ENCODE results near the gene KAT6B. TPM values are rescaled to one million over a fixed set of nuclear protein-coding genes. Genes with fewer than 3 reads are reported as not detected.

The KAT6B gene
- total RNA-seq, 5 donors from 2014 or later (not counting 1 experiment from before 2014, with no cell fraction given) = 46.2 to 94.4 (median 52.4) TPM

DNA sequence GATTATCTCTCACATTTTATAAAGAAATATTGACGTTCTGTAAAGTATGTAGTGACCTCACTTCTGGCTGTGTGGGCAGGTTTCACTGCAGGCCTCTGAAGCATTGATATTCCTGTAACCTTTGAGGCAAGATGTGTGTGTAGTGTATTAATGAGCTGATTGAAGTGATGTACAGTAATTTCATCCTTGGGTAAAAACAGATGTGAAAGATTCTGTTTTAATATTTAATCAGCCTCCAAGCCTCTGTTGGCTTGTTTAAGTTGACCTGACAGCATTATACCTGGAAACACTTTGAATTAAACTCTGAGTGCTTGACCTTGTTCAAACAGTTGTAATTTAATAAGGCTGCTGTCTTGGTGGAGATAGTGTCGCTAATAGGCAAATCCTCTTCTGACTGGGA, 74.9 kb downstream of the KAT6B start:
- Histone ChIP-seq H3K27ac (ENCODE audit: low read length) (no peak overlapping the region), H3K36me3 (ENCODE audit: control insufficient read depth in 2 of 2, extremely low read depth in 1 of 2, insufficient read depth in 1 of 2, low read length in 1 of 2) (no peaks in the 10 kb centered on the region), H3K4me3 (ENCODE audit: control insufficient read depth in 1 of 2, extremely low read depth in 1 of 2, low read length in 1 of 2) (no peak overlapping the region), H3K4me1 (ENCODE audit: control insufficient read depth in 1 of 2, extremely low read depth in 1 of 2, insufficient read depth in 2 of 2, low read length in 2 of 2) (peaks cover 20 to 29% of the 10 kb centered on the region in 2 experiments), H3K9me3 (no peaks in the 10 kb centered on the region), H3K27me3 (replicated peaks in 1 of 2; ENCODE audit: control insufficient read depth in 2 of 2, extremely low read depth in 1 of 2, insufficient read depth in 2 of 2, low read length in 1 of 2) (no peaks in the 10 kb centered on the region)
- no peak for DNase-seq
- ChIA-PET CTCF (interaction anchor here in 1 of 2 donors (0.8 kb wide), 1 partner anchor 58 kb away, joined by 3 read pairs; no protein-coding TSS in a partner anchor), POLR2A (no interaction called here)
- peaks cover 11% of the 10 kb centered on the region for H3K36me3 Mint-ChIP-seq
- peak overlapping the region in 1 of 2 donors; percentile 17 for H3K27ac Mint-ChIP-seq
- H3K9me3 Mint-ChIP-seq = no peaks in the 10 kb centered on the region
- ATAC-seq (replicated peaks in 1 of 4) = no peak
- no peaks in the 10 kb centered on the region for H3K27me3 Mint-ChIP-seq
- H3K4me1 Mint-ChIP-seq = peaks cover 77 to 83% (median 82%) of the 10 kb centered on the region in 3 donors
- 100% methylated on average over 1 of the region's 2 CpGs for WGBS (ENCODE audit: insufficient coverage)
- no peak overlapping the region for H3K4me3 Mint-ChIP-seq

DNA sequence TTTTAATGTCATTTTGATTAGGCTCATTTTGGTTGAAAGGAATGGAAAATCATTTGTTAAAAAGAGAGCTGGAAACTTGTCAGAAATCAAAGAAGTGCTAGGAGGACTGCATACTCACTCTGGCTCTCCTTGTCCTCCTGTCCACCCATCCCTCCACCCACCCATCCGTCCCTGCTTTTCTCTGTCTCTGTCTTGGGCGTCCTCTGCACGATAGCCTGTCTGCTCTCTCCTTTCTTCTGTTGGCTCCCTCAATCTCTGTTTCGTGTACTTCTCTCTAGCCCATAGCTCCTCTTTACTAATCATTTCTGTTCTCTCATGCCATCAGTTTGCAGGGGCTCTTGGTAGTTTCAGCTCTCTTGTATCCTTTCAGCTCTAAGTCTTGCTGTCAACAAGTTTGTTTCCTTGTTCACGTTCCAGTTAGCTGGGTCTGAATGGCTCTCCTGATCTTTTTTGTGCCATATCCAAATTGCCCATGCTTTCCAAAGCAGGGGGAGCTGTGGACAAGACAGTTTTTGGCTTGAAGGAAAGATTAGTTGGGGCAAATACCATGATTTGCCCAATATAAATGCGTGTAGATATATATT, 75.6 kb downstream of the KAT6B start:
- H3K27me3 Mint-ChIP-seq = no peaks in the 10 kb centered on the region
- peaks cover 77 to 83% (median 82%) of the 10 kb centered on the region in 3 donors for H3K4me1 Mint-ChIP-seq
- Histone ChIP-seq H3K36me3 (ENCODE audit: control insufficient read depth in 2 of 2, extremely low read depth in 1 of 2, insufficient read depth in 1 of 2, low read length in 1 of 2) (no peaks in the 10 kb centered on the region), H3K4me3 (ENCODE audit: control insufficient read depth in 1 of 2, extremely low read depth in 1 of 2, low read length in 1 of 2) (no peak overlapping the region), H3K27ac (ENCODE audit: low read length) (no peak overlapping the region), H3K27me3 (replicated peaks in 1 of 2; ENCODE audit: control insufficient read depth in 2 of 2, extremely low read depth in 1 of 2, insufficient read depth in 2 of 2, low read length in 1 of 2) (no peaks in the 10 kb centered on the region), H3K4me1 (ENCODE audit: control insufficient read depth in 1 of 2, extremely low read depth in 1 of 2, insufficient read depth in 2 of 2, low read length in 2 of 2) (peaks cover 17 to 28% of the 10 kb centered on the region in 2 experiments), H3K9me3 (no peaks in the 10 kb centered on the region)
- no peak overlapping the region for H3K4me3 Mint-ChIP-seq
- peaks cover 18% of the 10 kb centered on the region for H3K36me3 Mint-ChIP-seq
- ATAC-seq (replicated peaks in 1 of 4) (no peak), DNase-seq (no peak)
- WGBS (ENCODE audit: insufficient coverage) = 86% methylated on average over 5 of the region's 6 CpGs
- no peaks in the 10 kb centered on the region for H3K9me3 Mint-ChIP-seq
- no peak overlapping the region for H3K27ac Mint-ChIP-seq
- POLR2A ChIA-PET = no interaction called here
- CTCF ChIA-PET = interaction anchor here in 1 of 2 donors (0.8 kb wide), 1 partner anchor 58 kb away, joined by 3 read pairs; no protein-coding TSS in a partner anchor

DNA sequence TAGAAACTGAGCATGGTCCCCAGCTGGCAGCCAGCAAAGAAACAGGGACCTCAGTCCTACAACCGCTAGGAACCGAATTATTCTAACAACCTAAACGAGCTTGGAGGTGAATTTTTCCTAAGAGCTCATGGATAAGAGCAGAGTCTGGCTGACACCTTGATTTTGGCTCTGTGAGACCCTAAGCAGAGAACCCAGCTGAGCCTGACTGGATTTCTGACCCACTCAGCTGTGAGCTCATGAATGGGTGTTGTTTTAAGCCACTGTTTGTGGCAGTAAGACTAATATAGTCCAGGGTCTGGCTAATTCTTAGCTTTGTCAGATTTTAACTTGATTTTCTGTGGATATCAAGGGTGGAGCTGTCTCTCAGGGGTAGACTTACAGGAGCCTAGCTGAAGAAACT, 77.1 kb downstream of the KAT6B start:
- POLR2A ChIA-PET = interaction anchor here in 1 of 2 donors (0.6 kb wide), 1 partner anchor 26 kb away, joined by 5 read pairs; no protein-coding TSS in a partner anchor
- 100% methylated on average over 3 of the region's 3 CpGs for WGBS (ENCODE audit: insufficient coverage)
- no peak overlapping the region for H3K27ac ChIP-seq (ENCODE audit: low read length)
- no peaks in the 10 kb centered on the region for H3K27me3 ChIP-seq (replicated peaks in 1 of 2; ENCODE audit: control insufficient read depth in 2 of 2, extremely low read depth in 1 of 2, insufficient read depth in 2 of 2, low read length in 1 of 2)
- no peak overlapping the region for H3K27ac Mint-ChIP-seq
- peaks cover 5 to 17% of the 10 kb centered on the region in 2 experiments for H3K4me1 ChIP-seq (ENCODE audit: control insufficient read depth in 1 of 2, extremely low read depth in 1 of 2, insufficient read depth in 2 of 2, low read length in 2 of 2)
- no peaks in the 10 kb centered on the region for H3K9me3 Mint-ChIP-seq
- peaks cover 68 to 72% (median 70%) of the 10 kb centered on the region in 3 donors for H3K4me1 Mint-ChIP-seq
- no peak overlapping the region for H3K4me3 Mint-ChIP-seq
- no peak overlapping the region for H3K4me3 ChIP-seq (ENCODE audit: control insufficient read depth in 1 of 2, extremely low read depth in 1 of 2, low read length in 1 of 2)
- no peaks in the 10 kb centered on the region for H3K36me3 ChIP-seq (ENCODE audit: control insufficient read depth in 2 of 2, extremely low read depth in 1 of 2, insufficient read depth in 1 of 2, low read length in 1 of 2)
- DNase-seq (no peak), ATAC-seq (replicated peaks in 1 of 4) (no peak)
- H3K36me3 Mint-ChIP-seq = peaks cover 20% of the 10 kb centered on the region
- no peaks in the 10 kb centered on the region for H3K9me3 ChIP-seq
- H3K27me3 Mint-ChIP-seq = no peaks in the 10 kb centered on the region
- CTCF ChIA-PET = interaction anchor here (0.6 to 1.4 kb wide), 3 partner anchors 13 to 485 kb away, joined by 3 read pairs; no protein-coding TSS in a partner anchor

DNA sequence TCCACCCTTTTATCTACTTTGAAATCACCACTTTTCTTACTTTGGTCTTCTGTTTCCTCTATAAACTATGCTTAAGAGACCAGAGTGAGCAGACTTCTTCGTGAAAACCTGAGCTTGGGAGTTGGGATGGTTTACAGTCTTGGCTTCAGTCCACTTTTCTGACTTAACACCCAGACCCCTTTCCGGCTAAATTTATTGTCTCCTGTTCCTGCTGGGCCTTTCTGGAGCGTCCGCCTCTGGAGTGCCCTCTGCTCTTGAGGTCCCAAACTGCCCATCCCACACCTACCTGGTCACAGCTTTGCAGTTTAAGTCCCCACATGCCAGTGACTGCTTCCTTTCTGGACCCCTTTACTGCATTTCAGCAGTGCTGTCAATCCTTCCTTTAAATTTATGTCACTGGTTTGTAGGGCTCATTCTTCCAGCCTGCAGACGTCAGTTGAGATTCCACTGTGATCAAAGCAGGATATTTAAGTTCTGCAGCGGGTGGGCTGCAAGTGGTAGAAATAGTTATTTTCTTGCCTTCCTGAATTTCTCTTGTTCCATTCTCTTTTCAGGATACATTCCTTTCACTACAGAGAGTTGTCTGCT, 80.3 kb downstream of the KAT6B start:
- H3K4me3 ChIP-seq (ENCODE audit: control insufficient read depth in 1 of 2, extremely low read depth in 1 of 2, low read length in 1 of 2) = no peak overlapping the region
- no peaks in the 10 kb centered on the region for H3K27me3 ChIP-seq (replicated peaks in 1 of 2; ENCODE audit: control insufficient read depth in 2 of 2, extremely low read depth in 1 of 2, insufficient read depth in 2 of 2, low read length in 1 of 2)
- no peaks in the 10 kb centered on the region for H3K9me3 Mint-ChIP-seq
- no peak overlapping the region for H3K4me3 Mint-ChIP-seq
- no peaks in the 10 kb centered on the region for H3K27me3 Mint-ChIP-seq
- ChIA-PET CTCF (no interaction called here), POLR2A (no interaction called here)
- H3K4me1 Mint-ChIP-seq = peaks cover 65 to 75% (median 70%) of the 10 kb centered on the region in 3 donors
- no peak overlapping the region for H3K27ac ChIP-seq (ENCODE audit: low read length)
- ATAC-seq (replicated peaks in 1 of 4) (no peak), DNase-seq (no peak)
- 90% methylated on average over 3 of the region's 6 CpGs for WGBS (ENCODE audit: insufficient coverage)
- H3K9me3 ChIP-seq = no peaks in the 10 kb centered on the region
- H3K27ac Mint-ChIP-seq = peak overlapping the region in 1 of 2 donors; percentile 16
- peaks cover 2% of the 10 kb centered on the region in 2 experiments for H3K4me1 ChIP-seq (ENCODE audit: control insufficient read depth in 1 of 2, extremely low read depth in 1 of 2, insufficient read depth in 2 of 2, low read length in 2 of 2)
- no peaks in the 10 kb centered on the region for H3K36me3 ChIP-seq (ENCODE audit: control insufficient read depth in 2 of 2, extremely low read depth in 1 of 2, insufficient read depth in 1 of 2, low read length in 1 of 2)
- peaks cover 19% of the 10 kb centered on the region for H3K36me3 Mint-ChIP-seq

DNA sequence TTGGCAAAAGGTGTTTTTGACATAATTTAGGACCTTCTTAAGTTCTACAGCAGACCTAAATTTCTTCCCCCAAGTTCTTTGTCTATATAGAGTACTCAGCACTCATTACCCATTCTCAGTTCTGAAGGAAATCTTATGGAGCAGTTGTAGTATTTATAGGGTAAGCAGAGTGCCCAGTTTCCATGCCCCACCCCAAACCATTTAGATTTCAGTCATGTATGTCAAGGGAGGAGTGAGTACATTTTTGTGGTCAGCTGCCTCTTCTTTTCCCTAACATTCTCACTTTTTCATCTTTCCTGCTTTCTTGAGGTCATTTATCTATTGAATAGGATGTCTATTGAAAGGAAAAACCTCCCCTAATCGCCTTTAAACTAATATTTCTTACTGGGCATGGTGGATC, 83.3 kb downstream of the KAT6B start:
- no peaks in the 10 kb centered on the region for H3K9me3 ChIP-seq
- H3K9me3 Mint-ChIP-seq = no peaks in the 10 kb centered on the region
- H3K27me3 Mint-ChIP-seq = no peaks in the 10 kb centered on the region
- no peaks in the 10 kb centered on the region for H3K27me3 ChIP-seq (replicated peaks in 1 of 2; ENCODE audit: control insufficient read depth in 2 of 2, extremely low read depth in 1 of 2, insufficient read depth in 2 of 2, low read length in 1 of 2)
- POLR2A ChIA-PET = no interaction called here
- CTCF ChIA-PET = interaction anchor here in 1 of 2 donors (0.8 kb wide), 1 partner anchor 651 kb away, joined by 3 read pairs; no protein-coding TSS in a partner anchor
- H3K4me1 ChIP-seq (ENCODE audit: control insufficient read depth in 1 of 2, extremely low read depth in 1 of 2, insufficient read depth in 2 of 2, low read length in 2 of 2) = peaks cover 4 to 7% of the 10 kb centered on the region in 2 experiments
- DNase-seq (no peak), ATAC-seq (replicated peaks in 1 of 4) (no peak)
- H3K27ac Mint-ChIP-seq = no peak overlapping the region
- H3K36me3 ChIP-seq (ENCODE audit: control insufficient read depth in 2 of 2, extremely low read depth in 1 of 2, insufficient read depth in 1 of 2, low read length in 1 of 2) = no peaks in the 10 kb centered on the region
- no peak overlapping the region for H3K4me3 ChIP-seq (ENCODE audit: control insufficient read depth in 1 of 2, extremely low read depth in 1 of 2, low read length in 1 of 2)
- H3K36me3 Mint-ChIP-seq = peaks cover 12% of the 10 kb centered on the region
- peaks cover 66 to 72% (median 67%) of the 10 kb centered on the region in 3 donors for H3K4me1 Mint-ChIP-seq
- H3K4me3 Mint-ChIP-seq = no peak overlapping the region
- no CpG with 5 or more reads among the region's 1 CpG for WGBS (ENCODE audit: insufficient coverage)
- H3K27ac ChIP-seq (ENCODE audit: low read length) = no peak overlapping the region

DNA sequence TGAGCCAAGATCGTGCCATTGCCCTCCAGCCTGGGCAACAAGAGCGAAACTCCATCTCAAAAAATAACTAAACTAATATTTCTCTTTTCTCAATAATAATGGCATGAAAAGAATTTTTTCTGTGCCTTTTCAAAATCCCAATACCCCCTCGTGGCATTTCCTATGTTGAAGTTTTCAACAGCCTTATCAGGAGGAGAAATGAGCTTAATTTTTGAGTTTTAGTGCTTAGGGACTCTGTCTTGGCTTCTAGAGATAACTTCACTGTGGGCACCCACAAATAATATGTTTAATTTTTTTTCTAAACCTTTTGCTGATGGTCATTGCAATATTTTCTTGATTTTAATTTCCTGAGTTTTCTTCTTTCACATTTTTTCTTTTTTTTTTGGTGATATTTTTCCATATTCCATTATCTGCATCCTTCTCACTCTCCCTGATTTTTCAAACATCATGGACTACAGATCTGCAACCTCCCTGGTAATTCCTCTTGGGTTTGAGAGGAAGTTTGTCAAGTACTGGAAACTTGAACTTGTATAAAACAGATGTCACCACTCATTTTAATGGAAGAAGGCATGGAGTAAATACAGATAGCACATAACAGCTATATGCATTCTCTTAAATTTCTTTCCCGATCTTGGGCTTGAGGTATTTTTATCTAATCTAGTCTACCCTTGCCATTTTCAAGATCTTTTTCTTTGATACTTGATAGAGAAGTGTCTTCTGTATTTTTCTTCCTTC, 84.0 kb downstream of the KAT6B start:
- DNase-seq = no peak
- Mint-ChIP-seq H3K27ac (no peak overlapping the region), H3K4me1 (peaks cover 63 to 70% (median 64%) of the 10 kb centered on the region in 3 donors), H3K36me3 (peaks cover 12% of the 10 kb centered on the region), H3K27me3 (no peaks in the 10 kb centered on the region), H3K4me3 (no peak overlapping the region), H3K9me3 (no peaks in the 10 kb centered on the region)
- Histone ChIP-seq H3K4me1 (ENCODE audit: control insufficient read depth in 1 of 2, extremely low read depth in 1 of 2, insufficient read depth in 2 of 2, low read length in 2 of 2) (peaks cover 4 to 7% of the 10 kb centered on the region in 2 experiments), H3K27ac (ENCODE audit: low read length) (no peak overlapping the region), H3K4me3 (ENCODE audit: control insufficient read depth in 1 of 2, extremely low read depth in 1 of 2, low read length in 1 of 2) (no peak overlapping the region), H3K27me3 (replicated peaks in 1 of 2; ENCODE audit: control insufficient read depth in 2 of 2, extremely low read depth in 1 of 2, insufficient read depth in 2 of 2, low read length in 1 of 2) (no peaks in the 10 kb centered on the region), H3K9me3 (no peaks in the 10 kb centered on the region), H3K36me3 (ENCODE audit: control insufficient read depth in 2 of 2, extremely low read depth in 1 of 2, insufficient read depth in 1 of 2, low read length in 1 of 2) (no peaks in the 10 kb centered on the region)
- ChIA-PET POLR2A (no interaction called here), CTCF (no interaction called here)
- no peak for ATAC-seq (replicated peaks in 1 of 4)
- WGBS (ENCODE audit: insufficient coverage) = no CpG with 5 or more reads among the region's 4 CpGs

Measured in T-cell (primary cell).